HCT116 (cell line): Measurements from ENCODE around the gene SPSB2. TPM values are rescaled to one million over a fixed set of nuclear protein-coding genes. Genes with fewer than 3 reads are reported as not detected.

Source experiments
- ATAC-seq: fragments of 200-7000 bp; cut with Tn5 transposase; 2 replicates; pipeline ENCODE4 v1.9.1; 2020; ENCODE audit warnings: mild to moderate bottlenecking, moderate library complexity
- BruUV-seq: library from RNA; stranded (reverse); fragments of 400-500 nt; replicated peaks from 2 replicates; lab custom pipeline; 2021; lab: Mats Ljungman, UMichigan
- CTCF ChIA-PET: fragments of 300-600 bp; sonication (Branson Sonifier 250); formaldehyde crosslinking; loops from one replicate; lab custom pipeline; 2021; ENCODE audit warnings: antibody characterized with exemption; lab: Charles Lee
- POLR2A ChIA-PET: fragments of 300-600, 350-600 bp; sonication (Branson Sonifier 250); formaldehyde crosslinking; loops from one replicate; lab custom pipeline; 2021; ENCODE audit warnings: antibody characterized with exemption; lab: Charles Lee
- RAD21 ChIA-PET, 2 experiments: fragments of 300-600 bp; sonication (Branson Sonifier 250); formaldehyde crosslinking; loops; one replicate each; lab custom pipeline; 2023; ENCODE audit warnings: low total read pairs in 2 of 2; ENCODE audit not compliant: uncharacterized antibody in 2 of 2, unreplicated experiment in 2 of 2, low non-redundant PET in 1 of 2; lab: Charles Lee
- DNase-seq: peaks from one replicate; pipeline ENCODE4 v3.0.0-alpha.2; 2010; ENCODE audit warnings: low read depth, low spot score
- H2AFZ ChIP-seq: fragments of 200-600 bp; shearing (Covaris generic), sonication (generic); 2 replicates; pipeline ENCODE4 v1.6.1; 2017; ENCODE audit warnings: low read depth, mixed run types, mixed read lengths, antibody characterized with exemption, low read length; ENCODE audit not compliant: poor library complexity, severe bottlenecking
- H3K27ac ChIP-seq: 2 replicates; pipeline ENCODE4 v1.5.1; 2012; ENCODE audit warnings: low read depth, low read length
- H3K27me3 ChIP-seq: fragments of 200-600 bp; sonication (generic); 2 replicates; pipeline ENCODE4 v1.6.1; 2016; ENCODE audit warnings: mixed run types, low read length, mixed read lengths; ENCODE audit not compliant: insufficient read depth
- H3K36me3 ChIP-seq, 2 experiments: fragments of 200-500 bp in 1 of 2; fragments of 200-600 bp in 1 of 2; sonication (Bioruptor generic) in 1 of 2; sonication (generic) in 1 of 2; 2 replicates each; pipeline versions ENCODE4 v1.5.1 to v1.6.1; 2014 to 2016; ENCODE audit warnings: low read length in 2 of 2, inconsistent platforms in 1 of 2, mixed read lengths in 1 of 2, mixed run types in 1 of 2; ENCODE audit not compliant: insufficient read depth in 2 of 2, control insufficient read depth in 1 of 2
- H3K4me1 ChIP-seq, 2 experiments: fragments of 200-600 bp in 1 of 2; sonication (generic) in 1 of 2; 2 replicates each; pipeline versions ENCODE4 v1.5.1 to v1.6.1; 2012 to 2017; ENCODE audit warnings: low read length in 2 of 2, inconsistent platforms in 1 of 2, mild to moderate bottlenecking in 1 of 2, mixed read lengths in 1 of 2, mixed run types in 1 of 2, moderate library complexity in 1 of 2; ENCODE audit not compliant: insufficient read depth in 2 of 2, control insufficient read depth in 1 of 2
- H3K4me2 ChIP-seq: fragments of 200-600 bp; sonication (generic); 2 replicates; pipeline ENCODE4 v1.6.1; 2017; ENCODE audit warnings: mixed run types, low read length, mixed read lengths
- H3K4me3 ChIP-seq, 2 experiments: fragments of 200-600 bp in 1 of 2; sonication (generic) in 1 of 2; replicated peaks in 1 of 2; 2 replicates each; pipeline ENCODE4 v1.5.1; 2011 to 2016; ENCODE audit warnings: low read length in 2 of 2, control low read depth in 1 of 2, low read depth in 1 of 2, mild to moderate bottlenecking in 1 of 2, mixed read lengths in 1 of 2, mixed run types in 1 of 2
- H3K79me2 ChIP-seq: fragments of 200-600 bp; sonication (generic); 2 replicates; pipeline ENCODE4 v1.6.1; 2017; ENCODE audit warnings: mild to moderate bottlenecking, mixed run types, low read length, moderate library complexity, mixed read lengths; ENCODE audit not compliant: insufficient read depth
- H3K9ac ChIP-seq: fragments of 200-600 bp; sonication (generic); 2 replicates; pipeline ENCODE4 v1.6.1; 2016; ENCODE audit warnings: low read length, mixed read lengths
- H3K9me2 ChIP-seq: fragments of 200-600 bp; sonication (generic), shearing (Covaris generic); 2 replicates; pipeline ENCODE4 v1.6.1; 2017; ENCODE audit warnings: mixed run types, mild to moderate bottlenecking, moderate library complexity; ENCODE audit not compliant: insufficient read depth
- H3K9me3 ChIP-seq, 2 experiments: fragments of 200-500 bp in 1 of 2; fragments of 200-600 bp in 1 of 2; sonication (Bioruptor generic) in 1 of 2; sonication (generic) in 1 of 2; 2 replicates each; pipeline ENCODE4 v1.6.1; 2014 to 2017; ENCODE audit warnings: low read length in 2 of 2, mixed read lengths in 2 of 2, inconsistent platforms in 1 of 2, low read depth in 1 of 2, mild to moderate bottlenecking in 1 of 2, mixed run types in 1 of 2, moderate library complexity in 1 of 2; ENCODE audit not compliant: control insufficient read depth in 1 of 2, insufficient read depth in 1 of 2
- H4K20me1 ChIP-seq: fragments of 200-600 bp; sonication (generic), shearing (Covaris generic); 2 replicates; pipeline ENCODE4 v1.6.1; 2017; ENCODE audit warnings: mixed run types, mild to moderate bottlenecking, moderate library complexity; ENCODE audit not compliant: insufficient read depth
- ATF3 ChIP-seq: IDR thresholded peaks from 2 replicates; pipeline ENCODE4 v1.6.1; 2012
- CBX3 ChIP-seq: IDR thresholded peaks from 2 replicates; pipeline ENCODE4 v1.6.1; 2012; ENCODE audit warnings: low read depth
- CEBPB ChIP-seq: IDR thresholded peaks from 2 replicates; pipeline ENCODE4 v1.6.1; 2012; ENCODE audit warnings: low read depth
- ELF1 ChIP-seq: IDR thresholded peaks from 2 replicates; pipeline ENCODE4 v1.6.1; 2012; ENCODE audit warnings: low read depth, borderline replicate concordance
- EZH2 ChIP-seq: fragments of 200-600 bp; sonication (generic); IDR thresholded peaks from 2 replicates; pipeline ENCODE4 v1.6.1; 2017; ENCODE audit warnings: antibody characterized with exemption, mixed run types
- EZH2phosphoT487 ChIP-seq: fragments of 200-600 bp; IDR thresholded peaks from 2 replicates; pipeline ENCODE4 v1.6.1; 2018; ENCODE audit warnings: antibody characterized with exemption, borderline replicate concordance
- FOSL1 ChIP-seq: IDR thresholded peaks from 2 replicates; pipeline ENCODE4 v1.6.1; 2012; ENCODE audit warnings: low read depth
- JUND ChIP-seq: IDR thresholded peaks from 2 replicates; pipeline ENCODE4 v1.6.1; 2012
- MAX ChIP-seq: IDR thresholded peaks from 2 replicates; pipeline ENCODE4 v1.6.1; 2012
- SRF ChIP-seq: IDR thresholded peaks from 2 replicates; pipeline ENCODE4 v1.6.1; 2012; ENCODE audit warnings: low read depth
- TCF7L2 ChIP-seq: IDR thresholded peaks from 2 replicates; pipeline ENCODE4 v1.7.0; 2011; ENCODE audit warnings: borderline replicate concordance, inconsistent platforms; ENCODE audit not compliant: insufficient read depth, insufficient read length; ENCODE audit errors: extremely low read depth
- YY1 ChIP-seq: IDR thresholded peaks from 2 replicates; pipeline ENCODE4 v1.6.1; 2011; ENCODE audit warnings: low read length, low read depth, moderate library complexity, mild to moderate bottlenecking; ENCODE audit not compliant: insufficient replicate concordance; ENCODE audit errors: extremely low read depth
- intact Hi-C: fragments of 100-400 bp; cut with micrococcal nuclease; formaldehyde crosslinking; loops from 2 replicates; pipeline ENCODE4 v1.10.0; 2022
- total RNA-seq: library from RNA; stranded (reverse); gene quantifications from one replicate; pipeline ENCODE4 v1.2.1, GENCODE V29; 2021; ENCODE audit not compliant: unreplicated experiment
- TF ChIP-seq, protein P1 (sequence below): IDR thresholded peaks from 2 replicates; pipeline ENCODE4 v1.6.1; 2012; ENCODE audit warnings: low read depth
- TF ChIP-seq, protein P2 (sequence below): IDR thresholded peaks from 2 replicates; pipeline ENCODE4 v1.6.1; 2011; ENCODE audit warnings: mild to moderate bottlenecking, low read length, moderate library complexity; ENCODE audit not compliant: insufficient replicate concordance; ENCODE audit errors: extremely low read depth

Gene SPSB2
- total RNA-seq, 1 experiment from 2014 or later: 10.0 TPM

- TF ChIP-seq TCF7L2 (no peak), JUND (no peak), MAX (no peak), FOSL1 (no peak), EZH2phosphoT487 (no peak)
- TF ChIP-seq, protein P1, sequence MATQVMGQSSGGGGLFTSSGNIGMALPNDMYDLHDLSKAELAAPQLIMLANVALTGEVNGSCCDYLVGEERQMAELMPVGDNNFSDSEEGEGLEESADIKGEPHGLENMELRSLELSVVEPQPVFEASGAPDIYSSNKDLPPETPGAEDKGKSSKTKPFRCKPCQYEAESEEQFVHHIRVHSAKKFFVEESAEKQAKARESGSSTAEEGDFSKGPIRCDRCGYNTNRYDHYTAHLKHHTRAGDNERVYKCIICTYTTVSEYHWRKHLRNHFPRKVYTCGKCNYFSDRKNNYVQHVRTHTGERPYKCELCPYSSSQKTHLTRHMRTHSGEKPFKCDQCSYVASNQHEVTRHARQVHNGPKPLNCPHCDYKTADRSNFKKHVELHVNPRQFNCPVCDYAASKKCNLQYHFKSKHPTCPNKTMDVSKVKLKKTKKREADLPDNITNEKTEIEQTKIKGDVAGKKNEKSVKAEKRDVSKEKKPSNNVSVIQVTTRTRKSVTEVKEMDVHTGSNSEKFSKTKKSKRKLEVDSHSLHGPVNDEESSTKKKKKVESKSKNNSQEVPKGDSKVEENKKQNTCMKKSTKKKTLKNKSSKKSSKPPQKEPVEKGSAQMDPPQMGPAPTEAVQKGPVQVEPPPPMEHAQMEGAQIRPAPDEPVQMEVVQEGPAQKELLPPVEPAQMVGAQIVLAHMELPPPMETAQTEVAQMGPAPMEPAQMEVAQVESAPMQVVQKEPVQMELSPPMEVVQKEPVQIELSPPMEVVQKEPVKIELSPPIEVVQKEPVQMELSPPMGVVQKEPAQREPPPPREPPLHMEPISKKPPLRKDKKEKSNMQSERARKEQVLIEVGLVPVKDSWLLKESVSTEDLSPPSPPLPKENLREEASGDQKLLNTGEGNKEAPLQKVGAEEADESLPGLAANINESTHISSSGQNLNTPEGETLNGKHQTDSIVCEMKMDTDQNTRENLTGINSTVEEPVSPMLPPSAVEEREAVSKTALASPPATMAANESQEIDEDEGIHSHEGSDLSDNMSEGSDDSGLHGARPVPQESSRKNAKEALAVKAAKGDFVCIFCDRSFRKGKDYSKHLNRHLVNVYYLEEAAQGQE: no peak
- TF ChIP-seq, protein P2, sequence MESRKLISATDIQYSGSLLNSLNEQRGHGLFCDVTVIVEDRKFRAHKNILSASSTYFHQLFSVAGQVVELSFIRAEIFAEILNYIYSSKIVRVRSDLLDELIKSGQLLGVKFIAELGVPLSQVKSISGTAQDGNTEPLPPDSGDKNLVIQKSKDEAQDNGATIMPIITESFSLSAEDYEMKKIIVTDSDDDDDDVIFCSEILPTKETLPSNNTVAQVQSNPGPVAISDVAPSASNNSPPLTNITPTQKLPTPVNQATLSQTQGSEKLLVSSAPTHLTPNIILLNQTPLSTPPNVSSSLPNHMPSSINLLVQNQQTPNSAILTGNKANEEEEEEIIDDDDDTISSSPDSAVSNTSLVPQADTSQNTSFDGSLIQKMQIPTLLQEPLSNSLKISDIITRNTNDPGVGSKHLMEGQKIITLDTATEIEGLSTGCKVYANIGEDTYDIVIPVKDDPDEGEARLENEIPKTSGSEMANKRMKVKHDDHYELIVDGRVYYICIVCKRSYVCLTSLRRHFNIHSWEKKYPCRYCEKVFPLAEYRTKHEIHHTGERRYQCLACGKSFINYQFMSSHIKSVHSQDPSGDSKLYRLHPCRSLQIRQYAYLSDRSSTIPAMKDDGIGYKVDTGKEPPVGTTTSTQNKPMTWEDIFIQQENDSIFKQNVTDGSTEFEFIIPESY: no peak
Observed at GRCh38 chr12:6888360-6888759, 15.3 kb upstream of the SPSB2 start (continued).

- BruUV-seq: no TSS peak
- Histone ChIP-seq H3K9me3 (no peaks in the 10 kb centered on the region), H4K20me1 (no peaks in the 10 kb centered on the region), H3K4me3 (no peak overlapping the region), H3K9ac (no peak overlapping the region), H3K9me2 (no peaks in the 10 kb centered on the region), H3K27ac (no peak overlapping the region), H3K4me1 (peaks cover 12 to 18% of the 10 kb centered on the region in 2 experiments), H3K79me2 (no peaks in the 10 kb centered on the region), H3K4me2 (no peak overlapping the region), H3K27me3 (no peaks in the 10 kb centered on the region), H2AFZ (no peak overlapping the region), H3K36me3 (peaks cover 0 to 4% of the 10 kb centered on the region in 2 experiments; a peak in 2 of 4 replicates)
- ChIA-PET POLR2A (interaction anchor here (0.8 kb wide), 1 partner anchor 15 kb away, joined by 3 read pairs; the partner anchor contains the start of gene SPSB2), RAD21 (no interaction called here), CTCF (no interaction called here)
- intact Hi-C loops: no loop called here
- ATAC-seq (no peak), DNase-seq (no peak)
- no peak for TF ChIP-seq MAX
- no peak for TF ChIP-seq ELF1
- TF ChIP-seq, protein P2: no peak
- TF ChIP-seq CBX3: no peak
- no peak for TF ChIP-seq SRF
- TF ChIP-seq CEBPB: no peak
- no peak for TF ChIP-seq EZH2
- no peak for TF ChIP-seq YY1
- TF ChIP-seq ATF3: no peak
Observed at GRCh38 chr12:6887460-6887859, 14.4 kb upstream of the SPSB2 start.
